Measurements from ENCODE around the gene SHB. TPM values are rescaled to one million over a fixed set of nuclear protein-coding genes. Genes with fewer than 3 reads are reported as not detected.

Gene SHB
- total and polyA plus RNA-seq, 2 of the 13 experiments (the other 11 are each of a cell fraction or from before 2014, with no cell fraction given), result 19.4 to 20.7 TPM

DNA sequence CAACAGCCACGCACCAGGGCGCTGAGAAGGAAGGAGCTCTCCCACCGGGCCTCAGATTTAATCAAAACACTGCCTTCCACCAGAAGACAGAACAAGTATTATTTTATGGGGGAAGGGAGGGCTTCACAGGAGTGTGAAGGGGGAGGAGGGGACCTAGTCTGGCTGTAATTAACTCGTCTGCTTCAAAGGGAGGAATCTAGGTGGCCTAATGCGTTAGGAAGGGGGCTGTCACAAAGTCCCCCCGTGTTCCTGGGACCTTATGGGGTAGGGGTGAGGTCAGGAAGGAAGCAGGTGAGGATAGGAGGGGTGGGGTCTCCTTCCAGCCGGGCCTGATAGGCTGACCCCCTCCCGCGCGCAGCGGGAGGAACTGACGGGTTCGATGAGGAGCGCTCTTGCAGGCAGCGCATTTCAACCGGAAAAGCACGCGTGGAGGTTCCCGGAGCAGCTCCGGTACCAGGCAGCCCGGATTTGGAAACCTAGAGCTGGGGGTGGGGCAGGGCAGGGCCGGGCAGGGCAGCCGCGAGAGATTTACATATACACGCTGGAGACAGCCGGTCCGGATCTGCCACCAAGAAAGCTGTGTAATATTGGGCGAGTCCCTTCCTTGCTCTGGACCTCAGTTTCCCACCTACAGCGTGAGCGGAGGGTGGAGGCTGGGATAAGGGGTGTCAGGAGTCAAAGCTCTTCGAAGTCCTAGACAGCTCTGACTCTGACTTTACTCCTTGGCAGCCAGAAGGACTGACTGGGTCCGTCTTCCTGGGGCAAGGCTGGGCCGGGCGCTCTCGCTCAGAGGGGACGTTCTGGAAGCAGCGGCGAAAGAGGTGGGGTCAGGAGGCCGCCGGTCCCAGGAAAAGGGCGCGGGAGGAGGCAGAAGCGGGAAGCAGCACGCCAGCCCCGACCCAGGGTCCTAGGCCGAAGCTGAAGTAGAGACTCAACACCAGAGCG is 1.8 kb downstream of the SHB start:
- Histone ChIP-seq H2AFZ (ENCODE audit: low read length) (no peak overlapping the region), H3K27ac (ENCODE audit: extremely low read length, insufficient read depth, low read length) (peak overlapping the region; percentile 83), H3K9me3 (ENCODE audit: low read length) (no peaks in the 10 kb centered on the region), H3K9ac (ENCODE audit: insufficient read depth, low read depth, low read length) (peak overlapping the region; percentile 95), H3K36me3 (replicated peaks in 1 of 2; ENCODE audit: control insufficient read depth in 1 of 2, insufficient read depth in 2 of 2, low read length in 2 of 2) (peaks cover 0 to 13% of the 10 kb centered on the region in 2 experiments; a peak in 2 of 5 replicates), H4K20me1 (ENCODE audit: insufficient read depth, low read length) (peaks cover 33% of the 10 kb centered on the region), H3K27me3 (ENCODE audit: control insufficient read depth in 1 of 2, insufficient read depth in 2 of 2, low read length in 2 of 2) (no peaks in the 10 kb centered on the region; a peak in 1 of 5 replicates), H3K4me1 (ENCODE audit: insufficient read depth, low read length) (peaks cover 60% of the 10 kb centered on the region), H3K4me2 (ENCODE audit: low read depth, low read length) (peak overlapping the region; percentile 91), H3K4me3 (replicated peaks in 1 of 3; ENCODE audit: insufficient read depth in 1 of 3, low read depth in 2 of 3, low read length in 3 of 3) (peak overlapping the region; percentile 82 to 96 (median 95)), H3K79me2 (ENCODE audit: insufficient read depth, low read length) (peaks cover 66% of the 10 kb centered on the region)
- POLR2A ChIA-PET, result interaction anchor here (1.0 to 2.9 kb wide), 5 partner anchors 10 to 154 kb away, joined by 3 to 14 read pairs (median 4); no protein-coding TSS in a partner anchor
- no peak for ATAC-seq
- BruUV-seq (replicated peaks), result TSS peak; percentile 35
- in situ Hi-C loops (cut with HindIII; ENCODE audit: extremely low pct_ligation_motif_present, low pct_unique_long_range_greater_than_20kb), result loop anchor here (5.0 kb wide), 2 partner anchors 45 to 105 kb away; no protein-coding TSS in a partner anchor
- under 1% methylated on average over 33 of the region's 47 CpGs for whole genome bisulfite sequencing (ENCODE audit: low lambda C conversion rate)
- DNase-seq (ENCODE audit: low spot score), result no peak
- intact Hi-C loops (cut with micrococcal nuclease; ENCODE audit: unreplicated experiment), result loop anchor here (2.0 kb wide), 1 partner anchor 42 kb away; no protein-coding TSS in a partner anchor
- CTCF ChIA-PET (ENCODE audit: low intra/inter-chr PET ratio, low total read pairs), result no interaction called here
- no peak for FAIRE-seq
- TF ChIP-seq PHF20 (CRISPR knock-in tag; IDR thresholded peaks at IDR 0.05) (0 out of 2 replicates have a peak, but pooled peaks have one; percentile 31), MAFG (CRISPR knock-in tag; IDR thresholded peaks at IDR 0.05) (no peak), SAP130 (CRISPR knock-in tag; IDR thresholded peaks at IDR 0.05; ENCODE audit: low read depth) (peak; percentile 52; the same call in 1 of the 2 replicates), ZNF44 (CRISPR knock-in tag; IDR thresholded peaks at IDR 0.05) (no peak), ZNF317 (CRISPR knock-in tag; IDR thresholded peaks at IDR 0.05) (no peak), SPEN (CRISPR knock-in tag; IDR thresholded peaks at IDR 0.05; ENCODE audit: low read depth) (no peak), BHLHE40 (IDR thresholded peaks at IDR 0.05; ENCODE audit: low read length) (no peak)
- TF ChIP-seq, protein P1, sequence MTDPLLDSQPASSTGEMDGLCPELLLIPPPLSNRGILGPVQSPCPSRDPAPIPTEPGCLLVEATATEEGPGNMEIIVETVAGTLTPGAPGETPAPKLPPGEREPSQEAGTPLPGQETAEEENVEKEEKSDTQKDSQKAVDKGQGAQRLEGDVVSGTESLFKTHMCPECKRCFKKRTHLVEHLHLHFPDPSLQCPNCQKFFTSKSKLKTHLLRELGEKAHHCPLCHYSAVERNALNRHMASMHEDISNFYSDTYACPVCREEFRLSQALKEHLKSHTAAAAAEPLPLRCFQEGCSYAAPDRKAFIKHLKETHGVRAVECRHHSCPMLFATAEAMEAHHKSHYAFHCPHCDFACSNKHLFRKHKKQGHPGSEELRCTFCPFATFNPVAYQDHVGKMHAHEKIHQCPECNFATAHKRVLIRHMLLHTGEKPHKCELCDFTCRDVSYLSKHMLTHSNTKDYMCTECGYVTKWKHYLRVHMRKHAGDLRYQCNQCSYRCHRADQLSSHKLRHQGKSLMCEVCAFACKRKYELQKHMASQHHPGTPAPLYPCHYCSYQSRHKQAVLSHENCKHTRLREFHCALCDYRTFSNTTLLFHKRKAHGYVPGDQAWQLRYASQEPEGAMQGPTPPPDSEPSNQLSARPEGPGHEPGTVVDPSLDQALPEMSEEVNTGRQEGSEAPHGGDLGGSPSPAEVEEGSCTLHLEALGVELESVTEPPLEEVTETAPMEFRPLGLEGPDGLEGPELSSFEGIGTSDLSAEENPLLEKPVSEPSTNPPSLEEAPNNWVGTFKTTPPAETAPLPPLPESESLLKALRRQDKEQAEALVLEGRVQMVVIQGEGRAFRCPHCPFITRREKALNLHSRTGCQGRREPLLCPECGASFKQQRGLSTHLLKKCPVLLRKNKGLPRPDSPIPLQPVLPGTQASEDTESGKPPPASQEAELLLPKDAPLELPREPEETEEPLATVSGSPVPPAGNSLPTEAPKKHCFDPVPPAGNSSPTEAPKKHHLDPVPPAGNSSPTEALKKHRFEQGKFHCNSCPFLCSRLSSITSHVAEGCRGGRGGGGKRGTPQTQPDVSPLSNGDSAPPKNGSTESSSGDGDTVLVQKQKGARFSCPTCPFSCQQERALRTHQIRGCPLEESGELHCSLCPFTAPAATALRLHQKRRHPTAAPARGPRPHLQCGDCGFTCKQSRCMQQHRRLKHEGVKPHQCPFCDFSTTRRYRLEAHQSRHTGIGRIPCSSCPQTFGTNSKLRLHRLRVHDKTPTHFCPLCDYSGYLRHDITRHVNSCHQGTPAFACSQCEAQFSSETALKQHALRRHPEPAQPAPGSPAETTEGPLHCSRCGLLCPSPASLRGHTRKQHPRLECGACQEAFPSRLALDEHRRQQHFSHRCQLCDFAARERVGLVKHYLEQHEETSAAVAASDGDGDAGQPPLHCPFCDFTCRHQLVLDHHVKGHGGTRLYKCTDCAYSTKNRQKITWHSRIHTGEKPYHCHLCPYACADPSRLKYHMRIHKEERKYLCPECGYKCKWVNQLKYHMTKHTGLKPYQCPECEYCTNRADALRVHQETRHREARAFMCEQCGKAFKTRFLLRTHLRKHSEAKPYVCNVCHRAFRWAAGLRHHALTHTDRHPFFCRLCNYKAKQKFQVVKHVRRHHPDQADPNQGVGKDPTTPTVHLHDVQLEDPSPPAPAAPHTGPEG (CRISPR knock-in tag; IDR thresholded peaks at IDR 0.05), result no peak
- TF ChIP-seq, protein P2, sequence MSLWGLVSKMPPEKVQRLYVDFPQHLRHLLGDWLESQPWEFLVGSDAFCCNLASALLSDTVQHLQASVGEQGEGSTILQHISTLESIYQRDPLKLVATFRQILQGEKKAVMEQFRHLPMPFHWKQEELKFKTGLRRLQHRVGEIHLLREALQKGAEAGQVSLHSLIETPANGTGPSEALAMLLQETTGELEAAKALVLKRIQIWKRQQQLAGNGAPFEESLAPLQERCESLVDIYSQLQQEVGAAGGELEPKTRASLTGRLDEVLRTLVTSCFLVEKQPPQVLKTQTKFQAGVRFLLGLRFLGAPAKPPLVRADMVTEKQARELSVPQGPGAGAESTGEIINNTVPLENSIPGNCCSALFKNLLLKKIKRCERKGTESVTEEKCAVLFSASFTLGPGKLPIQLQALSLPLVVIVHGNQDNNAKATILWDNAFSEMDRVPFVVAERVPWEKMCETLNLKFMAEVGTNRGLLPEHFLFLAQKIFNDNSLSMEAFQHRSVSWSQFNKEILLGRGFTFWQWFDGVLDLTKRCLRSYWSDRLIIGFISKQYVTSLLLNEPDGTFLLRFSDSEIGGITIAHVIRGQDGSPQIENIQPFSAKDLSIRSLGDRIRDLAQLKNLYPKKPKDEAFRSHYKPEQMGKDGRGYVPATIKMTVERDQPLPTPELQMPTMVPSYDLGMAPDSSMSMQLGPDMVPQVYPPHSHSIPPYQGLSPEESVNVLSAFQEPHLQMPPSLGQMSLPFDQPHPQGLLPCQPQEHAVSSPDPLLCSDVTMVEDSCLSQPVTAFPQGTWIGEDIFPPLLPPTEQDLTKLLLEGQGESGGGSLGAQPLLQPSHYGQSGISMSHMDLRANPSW (CRISPR knock-in tag; IDR thresholded peaks at IDR 0.05; ENCODE audit: borderline replicate concordance), result no peak
- TF ChIP-seq, protein P3, sequence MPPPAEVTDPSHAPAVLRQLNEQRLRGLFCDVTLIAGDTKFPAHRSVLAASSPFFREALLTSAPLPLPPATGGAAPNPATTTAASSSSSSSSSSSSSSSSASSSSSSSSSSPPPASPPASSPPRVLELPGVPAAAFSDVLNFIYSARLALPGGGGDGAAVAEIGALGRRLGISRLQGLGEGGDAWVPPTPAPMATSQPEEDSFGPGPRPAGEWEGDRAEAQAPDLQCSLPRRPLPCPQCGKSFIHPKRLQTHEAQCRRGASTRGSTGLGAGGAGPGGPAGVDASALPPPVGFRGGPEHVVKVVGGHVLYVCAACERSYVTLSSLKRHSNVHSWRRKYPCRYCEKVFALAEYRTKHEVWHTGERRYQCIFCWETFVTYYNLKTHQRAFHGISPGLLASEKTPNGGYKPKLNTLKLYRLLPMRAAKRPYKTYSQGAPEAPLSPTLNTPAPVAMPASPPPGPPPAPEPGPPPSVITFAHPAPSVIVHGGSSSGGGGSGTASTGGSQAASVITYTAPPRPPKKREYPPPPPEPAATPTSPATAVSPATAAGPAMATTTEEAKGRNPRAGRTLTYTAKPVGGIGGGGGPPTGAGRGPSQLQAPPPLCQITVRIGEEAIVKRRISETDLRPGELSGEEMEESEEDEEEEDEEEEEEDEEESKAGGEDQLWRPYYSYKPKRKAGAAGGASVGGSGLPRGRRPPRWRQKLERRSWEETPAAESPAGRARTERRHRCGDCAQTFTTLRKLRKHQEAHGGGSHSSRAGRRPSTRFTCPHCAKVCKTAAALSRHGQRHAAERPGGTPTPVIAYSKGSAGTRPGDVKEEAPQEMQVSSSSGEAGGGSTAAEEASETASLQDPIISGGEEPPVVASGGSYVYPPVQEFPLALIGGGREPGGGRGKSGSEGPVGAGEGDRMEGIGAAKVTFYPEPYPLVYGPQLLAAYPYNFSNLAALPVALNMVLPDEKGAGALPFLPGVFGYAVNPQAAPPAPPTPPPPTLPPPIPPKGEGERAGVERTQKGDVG (CRISPR knock-in tag; IDR thresholded peaks at IDR 0.05; ENCODE audit: borderline replicate concordance), result no peak

All from HepG2 (cell line).